ENCODE data around the gene JAM3. TPM values are rescaled to one million over a fixed set of nuclear protein-coding genes. Genes with fewer than 3 reads are reported as not detected.
"Not testable (repeated sequence)": the region's sequence is repeated elsewhere in the genome, so short reads cannot be mapped to it uniquely, and the experiment has no call there.

The JAM3 gene
- total RNA-seq, 2 donors from 2014 or later, result 86.6 to 92.2 TPM

- peak; percentile 74 for DNase-seq (ENCODE audit: low spot score)
- intact Hi-C loops (cut with DNase I), result no loop called here
These were observed 84.5 kb downstream of the JAM3 start for GRCh38 chr11:134153147-134153905.

- intact Hi-C loops (cut with DNase I), result no loop called here
- peak; percentile 70 for DNase-seq (ENCODE audit: low spot score)
These were observed 85.6 kb downstream of the JAM3 start for GRCh38 chr11:134154441-134154840.

GRCh38 chr11:134155456-134155855 is 86.6 kb downstream of the JAM3 start:
- intact Hi-C loops (cut with DNase I), result no loop called here
- DNase-seq (ENCODE audit: low spot score), result peak; percentile 40

- peak; percentile 68 for DNase-seq (ENCODE audit: low spot score)
- intact Hi-C loops (cut with DNase I), result no loop called here
These were observed 87.3 kb downstream of the JAM3 start for GRCh38 chr11:134155946-134156865.

- intact Hi-C loops (cut with DNase I), result no loop called here
- no peak for DNase-seq (ENCODE audit: low spot score)
These were observed 88.6 kb downstream of the JAM3 start for GRCh38 chr11:134157451-134157850.

GRCh38 chr11:134158023-134158422 is 89.2 kb downstream of the JAM3 start:
- DNase-seq (ENCODE audit: low spot score), result peak; percentile 61
- intact Hi-C loops (cut with DNase I), result no loop called here

- intact Hi-C loops (cut with DNase I), result no loop called here
- DNase-seq (ENCODE audit: low spot score), result no peak
These were observed 90.8 kb downstream of the JAM3 start for GRCh38 chr11:134159652-134160051.

- no peak for DNase-seq (ENCODE audit: low spot score)
- intact Hi-C loops (cut with DNase I), result no loop called here
These were observed 95.9 kb downstream of the JAM3 start for GRCh38 chr11:134164490-134165370.

GRCh38 chr11:134170177-134170918 is 101.5 kb downstream of the JAM3 start:
- intact Hi-C loops (cut with DNase I), result no loop called here
- no peak for DNase-seq (ENCODE audit: low spot score)

GRCh38 chr11:134170919-134171281 is 102.0 kb downstream of the JAM3 start:
- DNase-seq (ENCODE audit: low spot score), result no peak
- intact Hi-C loops (cut with DNase I), result no loop called here

- intact Hi-C loops (cut with DNase I), result no loop called here
- DNase-seq (ENCODE audit: low spot score), result no peak
These were observed 103.1 kb downstream of the JAM3 start for GRCh38 chr11:134171951-134172350.

- DNase-seq (ENCODE audit: low spot score), result no peak
These were observed 104.4 kb downstream of the JAM3 start for GRCh38 chr11:134173296-134173695.

GRCh38 chr11:134176284-134176683 is 107.4 kb downstream of the JAM3 start:
- DNase-seq (ENCODE audit: low spot score), result no peak
- intact Hi-C loops (cut with DNase I), result no loop called here

More at GRCh38 chr11:134173296-134173695, 104.4 kb downstream of the JAM3 start:
- intact Hi-C loops (cut with DNase I), result no loop called here

GRCh38 chr11:134178032-134178674 is 109.3 kb downstream of the JAM3 start:
- DNase-seq (ENCODE audit: low spot score), result no peak

GRCh38 chr11:134181707-134182106 is 112.8 kb downstream of the JAM3 start:
- intact Hi-C loops (cut with DNase I), result no loop called here

More at GRCh38 chr11:134178032-134178674, 109.3 kb downstream of the JAM3 start:
- intact Hi-C loops (cut with DNase I), result no loop called here

GRCh38 chr11:134188092-134188491 is 119.2 kb downstream of the JAM3 start:
- DNase-seq (ENCODE audit: low spot score); intact Hi-C loops (cut with DNase I): not testable (repeated sequence)

More at GRCh38 chr11:134181707-134182106, 112.8 kb downstream of the JAM3 start:
- no peak for DNase-seq (ENCODE audit: low spot score)

- no peak for DNase-seq (ENCODE audit: low spot score)
- intact Hi-C loops (cut with DNase I), result no loop called here
These were observed 127.9 kb downstream of the JAM3 start for GRCh38 chr11:134196756-134197155.

GRCh38 chr11:134199531-134199930 is 130.7 kb downstream of the JAM3 start:
- DNase-seq (ENCODE audit: low spot score), result no peak
- intact Hi-C loops (cut with DNase I), result no loop called here
